GM12878 (cell line): ENCODE results near the gene DUOX2. TPM values are rescaled to one million over a fixed set of nuclear protein-coding genes. Genes with fewer than 3 reads are reported as not detected.

Experiments used
- BMI1 ChIP-seq: fragments of 450-650 bp; IDR thresholded peaks from 2 replicates; pipeline ENCODE4 v1.6.1; 2016; ENCODE audit warnings: mild to moderate bottlenecking, moderate library complexity, borderline replicate concordance
- CBX3 ChIP-seq: fragments of 200-600 bp; sonication (generic); IDR thresholded peaks from 2 replicates; pipeline ENCODE4 v1.6.1; 2016; ENCODE audit warnings: low read depth, borderline replicate concordance
- CBX5 ChIP-seq: sonication (generic); IDR thresholded peaks from 2 replicates; pipeline ENCODE4 v1.6.1; 2016; ENCODE audit warnings: low read depth, moderate library complexity, mild to moderate bottlenecking, inconsistent platforms
- CUX1 ChIP-seq: IDR thresholded peaks from 2 replicates; pipeline ENCODE4 v1.6.1; 2012; ENCODE audit warnings: improper control_type of control experiment, low read depth, low read length; ENCODE audit not compliant: insufficient replicate concordance
- EED ChIP-seq: sonication (generic); IDR thresholded peaks from 2 replicates; pipeline ENCODE4 v1.6.1; 2016; ENCODE audit warnings: antibody characterized with exemption, low read depth
- ELK1 ChIP-seq: IDR thresholded peaks from 2 replicates; pipeline ENCODE4 v1.6.1; 2012; ENCODE audit warnings: low read depth, low read length, improper control_type of control experiment
- HCFC1 ChIP-seq: fragments of 150-350 bp; IDR thresholded peaks from 2 replicates; pipeline ENCODE4 v1.6.1; 2014; ENCODE audit warnings: low read length
- IKZF1 ChIP-seq: fragments of 450-650 bp; conservative IDR thresholded peaks from 2 replicates; pipeline ENCODE4 v1.6.1; 2017; ENCODE audit warnings: antibody characterized with exemption, mild to moderate bottlenecking
- MYC ChIP-seq: IDR thresholded peaks from 2 replicates; pipeline ENCODE4 v1.6.1; 2011; ENCODE audit warnings: mild to moderate bottlenecking, low read length, moderate library complexity, inconsistent platforms; ENCODE audit not compliant: insufficient read depth, insufficient replicate concordance, insufficient read length, severe bottlenecking
- NR2C1 ChIP-seq: fragments of 450-650 bp; IDR thresholded peaks from 2 replicates; pipeline ENCODE4 v1.6.1; 2017; ENCODE audit warnings: antibody characterized with exemption, mild to moderate bottlenecking, moderate library complexity
- PBX3 ChIP-seq: IDR thresholded peaks from 2 replicates; pipeline ENCODE4 v1.6.1; 2011; ENCODE audit warnings: mild to moderate bottlenecking, low read depth, low read length, moderate library complexity; ENCODE audit not compliant: insufficient replicate concordance
- RBBP5 ChIP-seq: fragments of 200-600 bp; sonication (generic); conservative IDR thresholded peaks from 2 replicates; pipeline ENCODE4 v1.6.1; 2016
- SIN3A ChIP-seq: IDR thresholded peaks from 2 replicates; pipeline ENCODE4 v1.6.1; 2012; ENCODE audit warnings: low read depth, low read length, improper control_type of control experiment
- SIX5 ChIP-seq: IDR thresholded peaks from 2 replicates; pipeline ENCODE4 v1.6.1; 2011; ENCODE audit warnings: mild to moderate bottlenecking, low read depth, low read length, moderate library complexity; ENCODE audit not compliant: severe bottlenecking
- SREBF2 ChIP-seq: IDR thresholded peaks from 2 replicates; pipeline ENCODE4 v1.6.1; 2012; ENCODE audit warnings: mild to moderate bottlenecking, low read length
- SUPT20H ChIP-seq: IDR thresholded peaks from 2 replicates; pipeline ENCODE4 v1.6.1; 2011; ENCODE audit warnings: low read depth, mild to moderate bottlenecking, low read length, moderate library complexity, borderline replicate concordance; ENCODE audit not compliant: control insufficient read depth
- TCF3 ChIP-seq: IDR thresholded peaks from 2 replicates; pipeline ENCODE4 v1.6.1; 2012; ENCODE audit warnings: low read depth, mild to moderate bottlenecking, low read length, borderline replicate concordance; ENCODE audit not compliant: insufficient read depth
- ZBED1 ChIP-seq: IDR thresholded peaks from 2 replicates; pipeline ENCODE4 v1.6.1; 2016; ENCODE audit warnings: borderline replicate concordance
- ZNF207 ChIP-seq: fragments of 450-650 bp; IDR thresholded peaks from 2 replicates; pipeline ENCODE4 v1.6.1; 2014; ENCODE audit warnings: antibody characterized with exemption, mild to moderate bottlenecking, borderline replicate concordance
- ZNF217 ChIP-seq: fragments of 450-650 bp; IDR thresholded peaks from 2 replicates; pipeline ENCODE4 v1.6.1; 2017; ENCODE audit warnings: antibody characterized with exemption, mild to moderate bottlenecking
- ZSCAN29 ChIP-seq: fragments of 450-650 bp; IDR thresholded peaks from 2 replicates; pipeline ENCODE4 v1.6.1; 2017; ENCODE audit warnings: mild to moderate bottlenecking, moderate library complexity
- ZZZ3 ChIP-seq: IDR thresholded peaks from 2 replicates; pipeline ENCODE4 v1.6.1; 2011; ENCODE audit warnings: low read depth; ENCODE audit not compliant: control insufficient read depth, insufficient read length
- polyA plus RNA-seq, 11 experiments: library from polyadenylated mRNA; depleted of rRNA in 4 of 11; unstranded in 6 of 11; stranded (reverse) in 5 of 11; fragments of >200 nt; fragmentation: Nextera tagmentation in 4 of 11; fragmentation: Illumina TruSeq in 1 of 11; extraction: Ambion mirVana in 4 of 11; extraction: Trizol in 1 of 11; gene quantifications; 1 replicate in 1 of 11; 2 replicates in 10 of 11; pipeline versions ENCODE4 v1.2.1 to v1.2.3, GENCODE V29; 2011 to 2016; ENCODE audit warnings: inconsistent platforms in 2 of 11, missing spikeins in 2 of 11, low read depth in 1 of 11
- total RNA-seq, 4 experiments: library from RNA; depleted of rRNA in 3 of 4; stranded (reverse); fragments of >200 nt in 3 of 4; fragmentation: Illumina TruSeq in 1 of 4; extraction: Trizol in 1 of 4; gene quantifications; 2 replicates each; pipeline versions ENCODE4 v1.2.1 to v1.2.3, GENCODE V29; 2013 to 2021

Gene DUOX2
- total and polyA plus RNA-seq, 10 of the 15 experiments (the other 5 are each of a cell fraction or from before 2014, with no cell fraction given), result 0.05 TPM; not detected in 9

- TF ChIP-seq CUX1 (no peak), BMI1 (no peak), RBBP5 (no peak), ZNF207 (no peak), NR2C1 (no peak), HCFC1 (no peak), ZSCAN29 (no peak), SIN3A (no peak), ZBED1 (no peak), SREBF2 (no peak), ZNF217 (no peak), SUPT20H (no peak), ELK1 (no peak), MYC (no peak), ZZZ3 (no peak), IKZF1 (peak; percentile 56), CBX3 (no peak), CBX5 (no peak), TCF3 (no peak), EED (no peak), SIX5 (no peak), PBX3 (no peak)
Measured at GRCh38 chr15:45134682-45135604, 21.0 kb upstream of the DUOX2 start (continued).
